Stimulated activated CD8-positive, alpha-beta memory T cell treated with anti-CD3 and anti-CD28 coated beads, Interleukin-15, amount 100 ng/mL, for 4 hours (primary cell): ENCODE measurements around the gene PRR29.

Source experiments
- DNase-seq, 2 donors: peaks; one replicate each; pipeline ENCODE4 v3.0.0-alpha.2; 2020; ENCODE audit warnings: low read depth in 2 of 2

Gene PRR29

DNA sequence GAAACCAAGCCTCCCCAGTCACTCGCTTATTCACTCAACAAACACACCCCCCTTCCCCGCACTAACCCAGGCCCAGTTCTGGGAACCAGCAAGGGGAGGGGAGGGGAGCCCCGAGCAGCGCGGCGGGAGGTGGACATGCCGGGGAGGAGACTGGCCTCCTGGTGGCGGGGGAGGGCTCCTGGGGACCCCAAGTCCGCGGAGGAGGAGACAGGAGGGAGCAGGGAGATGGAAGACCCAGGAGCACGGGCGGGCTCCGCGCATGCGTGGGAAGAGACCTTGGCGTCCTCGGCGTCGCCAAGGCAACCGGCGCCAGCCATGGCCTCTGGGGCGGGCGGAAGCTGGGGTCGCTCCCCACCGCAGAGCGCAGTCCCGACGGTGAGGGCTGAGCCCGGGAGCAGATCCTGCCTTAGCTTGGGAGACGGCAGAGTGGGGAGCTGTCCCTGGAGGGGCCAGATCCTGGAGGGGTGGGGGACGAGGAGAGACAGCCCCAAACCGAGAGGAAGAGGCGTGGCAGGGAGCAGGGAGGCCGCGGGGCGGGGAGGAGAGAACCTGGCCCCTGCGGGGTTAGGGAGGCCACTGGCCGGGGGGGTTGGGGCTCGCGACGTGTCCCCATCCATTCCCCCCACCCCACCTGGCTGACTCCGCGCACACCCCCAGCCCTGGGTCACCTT is at the start of gene PRR29:
TSS of gene PRR29 (plus strand) at position 302 of the 671 bp plus-strand sequence. CDS start at position 316, 14 bp downstream.
- DNase-seq = peak; percentile 30 to 51

- no peak for DNase-seq
Measured at GRCh38 chr17:63948521-63948920, 49.6 kb upstream of the PRR29 start.

- no peak for DNase-seq
Measured at GRCh38 chr17:63949576-63950250, 48.4 kb upstream of the PRR29 start.

- no peak for DNase-seq
Measured at GRCh38 chr17:63950940-63951907, 46.9 kb upstream of the PRR29 start.

DNA sequence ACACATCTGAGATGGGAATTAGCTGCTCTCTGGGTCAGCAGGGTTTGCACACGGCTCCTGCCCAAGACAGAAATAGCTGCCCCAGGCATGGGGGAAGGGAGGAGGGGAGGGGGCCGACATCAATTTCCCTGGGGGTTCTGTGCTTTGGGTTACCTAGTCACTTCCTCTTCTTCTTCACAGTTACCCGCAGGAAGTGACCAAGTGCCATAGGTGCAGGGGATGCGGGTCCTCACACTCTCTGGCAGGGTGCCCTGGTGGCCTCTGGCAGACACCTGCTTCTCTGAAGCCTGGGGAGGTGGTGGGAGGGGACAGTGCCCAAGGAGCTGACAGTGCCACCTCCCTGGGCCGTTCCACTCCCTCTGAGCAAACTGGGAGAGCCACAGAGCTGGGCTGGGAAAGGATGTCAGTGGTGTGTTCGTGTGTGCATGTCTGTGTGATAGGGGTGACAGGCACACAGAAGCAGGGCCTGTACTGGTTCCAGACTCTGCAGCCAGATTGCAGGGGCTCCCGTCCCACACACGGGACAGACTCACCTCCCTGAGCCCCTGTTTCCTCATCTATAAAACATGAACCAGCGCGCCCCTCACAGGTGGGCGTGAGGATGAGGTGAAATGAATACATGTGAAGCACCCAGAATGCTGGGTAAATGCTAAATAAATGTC is 43.6 kb upstream of the PRR29 start:
- no peak for DNase-seq

GRCh38 chr17:63955232-63955631 is 42.9 kb upstream of the PRR29 start:
- no peak for DNase-seq

DNA sequence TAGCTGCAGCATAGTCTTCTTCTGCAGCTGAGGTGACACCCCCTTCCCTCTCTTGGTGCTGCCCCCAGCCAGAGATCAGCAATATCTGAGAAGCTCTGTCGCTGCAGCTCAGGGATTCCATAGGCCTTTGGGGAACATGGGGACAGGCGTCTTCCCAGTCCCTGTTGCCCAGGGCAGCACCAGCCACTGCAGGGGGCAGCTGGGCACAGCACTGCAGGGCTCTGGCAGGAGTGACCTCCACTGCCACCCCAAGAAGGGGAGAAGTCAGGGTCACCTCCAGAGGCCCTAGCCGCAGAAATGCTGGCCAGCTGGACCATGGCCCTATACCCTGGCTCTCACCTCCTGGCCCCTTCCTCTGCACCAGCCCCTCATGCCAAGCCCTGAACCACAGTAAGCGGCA is 42.4 kb upstream of the PRR29 start:
- DNase-seq = no peak

DNA sequence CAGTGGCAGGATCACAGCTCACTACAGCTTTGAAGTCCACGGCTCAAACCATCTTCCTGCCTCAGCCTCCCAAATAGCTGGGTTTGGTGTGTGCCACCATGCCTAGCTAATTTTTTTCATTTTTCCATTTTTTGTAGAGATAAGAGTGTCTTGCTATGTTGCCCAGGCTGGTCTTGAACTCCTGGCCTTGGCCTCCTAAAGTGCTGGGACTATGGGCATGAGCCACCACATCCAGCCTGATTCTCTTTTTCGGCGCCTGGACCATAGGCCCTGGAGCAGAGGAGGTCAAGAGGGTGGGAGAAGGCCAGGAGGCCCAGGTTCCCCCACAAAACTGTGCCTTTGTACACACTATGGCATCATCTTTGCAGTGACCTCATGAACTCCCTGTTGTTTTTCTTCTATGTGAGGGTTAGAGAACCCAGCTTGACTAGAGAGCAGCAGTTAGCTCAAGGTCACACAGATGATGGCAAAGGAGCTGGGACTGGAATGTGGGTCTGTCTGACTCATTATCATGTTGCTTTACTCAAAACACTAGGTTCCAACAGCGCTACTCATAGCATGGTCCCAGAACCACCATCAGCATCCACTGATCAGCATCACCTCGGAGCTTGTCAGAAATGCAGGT is 41.7 kb upstream of the PRR29 start:
- no peak for DNase-seq

DNA sequence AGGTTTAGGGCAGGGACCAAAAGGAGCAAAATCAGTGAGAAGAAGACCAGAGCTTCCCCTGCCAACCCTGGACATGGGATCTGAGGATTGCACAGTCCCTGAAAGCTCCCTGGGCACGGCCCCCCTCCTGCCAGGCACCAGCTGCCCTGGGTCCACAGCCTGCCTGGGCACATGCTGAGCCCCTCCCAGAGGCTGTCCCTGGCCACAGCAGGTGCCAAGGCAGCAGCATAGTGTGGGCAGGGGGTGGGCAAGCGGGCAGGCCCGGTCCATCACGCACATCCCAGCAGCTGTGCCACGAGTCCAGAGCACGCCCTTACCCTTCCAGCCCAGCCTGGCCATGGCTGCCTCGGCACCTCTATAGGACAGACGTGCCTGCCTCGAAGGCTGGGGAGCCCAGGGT is 38.1 kb upstream of the PRR29 start:
- DNase-seq = no peak

DNA sequence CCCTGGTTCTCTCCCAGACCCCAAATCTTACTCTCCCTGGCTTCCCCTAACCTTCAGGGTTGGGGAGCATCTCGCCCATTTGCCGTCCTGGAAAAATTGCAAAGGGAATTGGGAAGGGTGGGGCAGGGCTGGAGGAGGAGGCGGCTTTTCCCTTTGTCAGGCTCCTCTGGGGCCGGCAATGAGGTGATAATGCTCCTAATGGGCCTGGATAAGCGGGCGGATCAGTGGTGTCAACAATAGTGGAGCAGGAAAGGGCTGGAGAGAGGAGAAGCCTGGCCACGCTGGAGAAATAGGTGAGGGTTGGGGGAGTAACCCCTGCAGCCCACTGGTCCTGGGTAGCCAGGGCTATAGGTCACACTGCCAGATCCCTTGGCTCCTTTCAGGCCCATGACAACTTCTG is 37.7 kb upstream of the PRR29 start:
- no peak for DNase-seq

DNA sequence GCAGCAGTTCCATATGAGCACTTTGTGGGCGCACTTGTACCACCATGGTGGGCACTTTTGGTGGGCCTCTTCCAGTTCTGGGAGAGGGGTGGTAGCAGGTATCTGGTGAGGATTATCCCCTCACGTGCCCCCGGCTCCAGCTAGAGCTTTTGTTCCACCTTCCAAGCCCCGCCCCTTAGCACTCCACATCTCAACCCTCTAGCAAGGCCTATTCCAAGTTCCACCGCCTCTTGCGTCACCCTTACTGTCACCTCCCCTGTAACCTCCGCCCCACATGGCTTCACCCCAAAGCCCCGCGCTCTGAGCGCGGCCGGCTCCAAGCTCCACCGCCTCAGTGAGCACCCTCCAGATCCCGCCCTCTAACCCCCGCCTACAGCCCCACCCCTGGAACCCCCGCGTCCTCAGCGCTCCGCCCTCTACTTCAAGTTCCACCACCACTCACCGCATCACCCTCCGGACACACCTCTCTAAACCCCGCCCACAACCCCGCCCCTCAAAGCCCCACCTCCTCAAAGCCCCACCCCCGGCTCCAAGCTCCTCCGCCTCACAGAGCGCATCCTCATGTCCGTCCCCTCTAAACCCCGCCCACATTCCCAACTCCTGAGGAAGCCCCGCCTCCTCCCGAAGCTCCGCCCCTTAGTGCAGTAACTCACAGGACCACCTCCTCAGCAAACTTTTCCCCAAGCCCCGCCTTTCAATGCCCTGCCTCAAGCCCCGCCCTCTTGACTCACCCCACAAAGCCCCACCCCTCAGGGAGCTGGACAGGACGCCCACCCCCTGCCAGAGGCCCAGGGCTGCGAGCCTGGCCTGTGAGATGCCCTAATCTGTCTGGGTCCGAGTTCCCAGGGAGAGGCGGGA is 36.6 kb upstream of the PRR29 start:
- DNase-seq = no peak

- DNase-seq = no peak
Measured at GRCh38 chr17:63962298-63962744, 35.8 kb upstream of the PRR29 start.

DNA sequence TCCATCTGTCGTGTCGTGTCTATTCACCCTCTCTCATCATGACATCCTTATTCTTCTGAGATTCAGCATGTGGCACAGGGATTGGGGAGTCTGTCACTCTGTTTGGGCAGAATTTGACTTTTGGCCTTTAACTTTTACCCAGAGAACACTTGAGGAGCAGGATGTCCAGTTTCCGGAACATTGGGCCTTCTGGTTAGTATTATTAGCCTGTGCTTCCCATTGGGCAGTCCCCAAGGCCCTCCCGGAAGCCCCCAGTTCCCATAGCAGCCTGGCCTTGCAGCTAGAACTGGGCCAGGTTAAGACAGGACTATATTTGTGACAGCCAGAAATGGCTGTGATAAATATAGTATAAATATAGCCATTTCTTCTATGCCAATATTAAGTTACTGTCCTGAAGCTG is 35.0 kb upstream of the PRR29 start:
- DNase-seq = no peak

DNA sequence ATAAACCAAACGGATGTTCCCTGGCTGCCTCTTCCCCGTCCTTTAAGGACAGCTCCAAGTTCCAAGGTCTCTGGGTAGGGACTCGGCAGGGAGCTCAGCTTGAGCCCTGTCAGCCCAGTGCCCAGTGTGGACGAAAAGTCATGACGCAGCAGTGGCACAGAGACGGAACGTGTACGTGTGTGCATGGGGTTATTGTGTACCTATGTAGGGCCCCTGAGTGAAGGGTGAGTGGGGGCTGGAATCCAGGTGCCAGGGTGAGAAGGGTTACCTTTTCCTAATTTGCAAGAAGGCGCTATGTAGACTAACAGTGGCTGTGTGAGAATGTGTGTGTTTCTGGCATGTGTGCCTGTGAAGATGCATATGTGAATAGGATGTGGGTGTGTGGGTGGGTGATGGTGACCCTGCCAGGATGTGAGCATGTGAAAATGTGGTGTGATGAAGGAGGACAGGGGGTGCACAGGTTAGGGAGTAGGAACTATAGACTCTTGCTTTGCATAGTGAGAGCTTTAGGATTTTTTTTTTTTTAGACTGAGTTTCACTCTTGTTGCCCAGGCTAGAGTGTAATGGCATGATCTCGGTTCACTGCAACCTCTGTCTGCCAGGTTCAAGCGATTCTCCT is 31.4 kb upstream of the PRR29 start:
- no peak for DNase-seq

DNA sequence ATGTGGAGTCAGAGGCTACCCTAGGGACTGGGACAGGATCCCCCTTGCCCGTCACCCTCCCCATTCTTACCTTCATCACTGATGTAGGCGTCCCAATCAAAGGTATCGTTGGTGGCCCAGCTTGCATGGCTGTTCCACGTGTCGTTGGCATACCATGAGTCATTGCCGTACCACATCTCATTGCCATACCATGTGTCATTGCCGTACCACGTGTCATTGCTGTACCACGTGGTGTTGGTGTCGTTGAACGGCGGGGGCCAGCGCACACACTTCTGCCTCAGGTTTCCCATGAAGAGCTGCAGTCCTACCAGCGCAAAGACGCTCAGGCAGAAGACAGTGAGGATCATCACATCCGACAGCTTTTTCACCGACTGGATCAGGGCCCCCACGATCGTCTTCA is 30.2 kb upstream of the PRR29 start:
- DNase-seq = no peak

- no peak for DNase-seq
Measured at GRCh38 chr17:63969278-63969677, 28.9 kb upstream of the PRR29 start.

DNA sequence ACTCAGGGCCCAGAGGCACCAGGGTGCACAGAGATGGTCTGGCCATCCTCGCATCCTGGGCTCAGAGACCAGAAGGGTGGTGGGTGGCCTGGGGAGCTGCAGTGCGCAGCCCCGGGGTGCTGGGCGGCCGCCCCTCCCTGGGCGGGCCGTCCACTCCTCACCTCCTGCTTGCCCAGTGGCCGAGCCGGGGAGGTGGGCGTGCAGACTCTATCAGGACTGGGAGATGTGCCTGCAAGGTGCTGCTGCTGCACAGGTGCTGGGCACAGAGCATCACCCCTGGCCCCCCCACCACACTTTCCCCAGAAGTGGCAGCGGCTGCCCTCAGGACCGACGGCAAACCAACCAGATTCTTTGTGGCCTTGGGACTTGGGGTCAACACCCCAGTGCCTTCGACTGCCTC is 25.4 kb upstream of the PRR29 start, which contains the start of gene SCN4A:
TSS of gene SCN4A (minus strand) at position 123 of the 400 bp plus-strand sequence. CDS start at position 46, 77 bp downstream.
- no peak for DNase-seq

DNA sequence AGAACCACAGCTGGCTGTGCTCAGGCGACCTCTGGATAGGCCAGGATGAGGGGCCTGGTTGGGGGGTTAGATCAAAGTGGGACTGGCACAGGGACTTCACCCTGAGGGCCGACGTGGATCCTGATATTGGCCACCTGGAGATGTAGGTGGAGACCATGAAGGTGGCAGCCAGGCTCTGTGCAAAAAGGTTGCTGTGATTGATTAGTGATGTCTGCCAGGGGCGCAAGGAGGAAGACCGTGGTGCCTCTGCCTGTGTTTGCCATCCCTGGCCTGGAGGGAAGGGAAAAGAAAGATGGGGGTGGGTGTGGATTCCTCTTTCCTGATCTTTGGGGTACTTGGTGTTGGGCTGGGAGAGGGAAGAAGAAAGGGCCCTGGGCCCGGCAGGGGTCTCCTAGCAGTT is 24.9 kb upstream of the PRR29 start:
- DNase-seq = no peak

DNA sequence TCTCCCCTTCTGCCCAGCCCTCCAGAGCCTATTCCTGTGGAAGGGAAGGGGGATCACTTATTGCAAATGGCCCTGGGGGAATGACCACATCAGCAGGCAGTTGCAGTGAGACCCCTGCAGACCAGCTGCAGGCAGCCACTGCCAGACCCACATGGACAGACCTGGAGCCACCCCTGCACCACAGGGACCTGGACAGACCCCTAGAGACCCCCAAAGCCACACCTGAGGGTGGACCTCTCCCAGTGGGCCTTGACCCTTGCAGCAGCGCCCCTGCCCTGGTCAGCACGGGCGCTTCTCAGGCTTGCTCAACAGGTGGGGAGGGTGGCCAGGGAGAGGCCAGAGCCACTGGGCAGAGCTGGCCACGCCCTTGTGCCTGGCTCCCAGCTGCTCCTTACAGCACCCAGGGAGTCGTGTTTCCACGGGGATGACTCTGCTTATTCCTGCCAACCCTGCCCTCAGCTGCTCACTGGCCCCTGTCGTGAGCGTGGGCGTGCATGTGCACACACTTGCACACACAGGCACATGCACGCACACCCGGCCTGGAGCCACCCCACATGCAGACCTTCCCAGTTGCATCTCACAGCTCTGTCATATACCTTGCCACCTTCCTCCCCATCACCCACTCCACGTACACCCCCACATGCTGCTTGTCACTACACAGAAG is 24.1 kb upstream of the PRR29 start:
- DNase-seq = no peak
